HK-2 (cell line): ENCODE results near the gene WDR17.
A peak's percentile ranks its signal among the peaks of the same experiment; 100 is the strongest.
"Not testable (repeated sequence)": the region's sequence is repeated elsewhere in the genome, so short reads cannot be mapped to it uniquely, and the experiment has no call there.

Experiments used
- DNase-seq: peaks from one replicate; pipeline ENCODE4 v3.0.0-alpha.2; 2018; ENCODE audit not compliant: unreplicated experiment

WDR17 gene

DNA sequence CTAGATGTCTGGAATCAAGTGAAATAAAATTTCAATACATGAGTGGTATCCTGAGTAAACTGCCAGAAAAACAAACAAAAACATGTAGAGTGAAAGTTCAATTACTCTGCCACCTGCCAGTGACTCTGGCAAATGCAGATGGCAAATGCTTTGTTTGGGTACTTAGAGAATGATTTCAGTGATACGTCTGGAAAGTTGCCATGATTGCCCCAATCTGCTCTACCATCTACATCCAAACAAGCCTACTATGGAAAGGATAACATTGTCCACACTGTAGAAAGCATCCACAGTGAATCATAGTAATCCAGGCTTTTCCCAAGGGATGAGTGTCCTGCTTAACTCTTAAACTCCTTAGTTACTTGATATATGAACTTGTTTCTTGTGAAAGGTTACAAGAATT, 126.3 kb downstream of the WDR17 start:
- DNase-seq = no peak

DNA sequence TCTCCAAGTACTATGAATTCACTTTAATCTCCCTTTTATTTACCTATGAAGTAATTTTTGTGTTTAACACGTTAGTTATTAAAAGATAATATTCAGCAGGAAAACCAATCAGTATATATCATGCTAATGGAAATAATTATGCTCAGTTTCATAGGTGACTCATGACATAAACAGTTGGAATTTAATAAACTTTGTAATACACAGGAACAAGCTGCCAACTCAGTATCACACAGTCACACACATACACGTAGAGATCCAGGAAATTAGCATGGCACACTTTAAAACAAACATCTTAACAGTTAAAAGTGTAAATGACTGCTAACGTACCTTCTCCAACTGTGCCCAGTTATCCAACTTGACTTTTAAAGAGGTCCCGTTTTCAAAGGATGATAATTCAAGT, 127.5 kb downstream of the WDR17 start:
- DNase-seq = no peak

DNA sequence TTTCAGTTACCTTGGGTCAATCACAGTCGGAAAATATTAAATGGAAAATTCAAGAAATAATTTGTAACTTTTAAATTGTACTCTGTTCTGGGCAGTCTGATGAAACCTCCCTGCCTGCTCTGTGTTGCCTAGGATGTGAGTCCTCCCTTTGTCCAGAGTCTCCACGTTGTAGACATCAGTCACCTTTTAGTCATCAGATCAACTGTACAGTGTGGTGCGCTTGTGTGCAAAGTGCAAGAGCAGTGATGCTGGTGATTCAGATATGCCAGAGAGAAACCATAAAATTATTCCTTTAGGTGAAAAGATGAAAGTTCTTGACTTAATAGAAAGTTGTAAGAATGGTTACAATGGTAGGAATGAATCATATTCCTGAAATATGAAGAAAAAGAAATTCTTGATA, 128.3 kb downstream of the WDR17 start:
- peak; percentile 13 for DNase-seq

DNA sequence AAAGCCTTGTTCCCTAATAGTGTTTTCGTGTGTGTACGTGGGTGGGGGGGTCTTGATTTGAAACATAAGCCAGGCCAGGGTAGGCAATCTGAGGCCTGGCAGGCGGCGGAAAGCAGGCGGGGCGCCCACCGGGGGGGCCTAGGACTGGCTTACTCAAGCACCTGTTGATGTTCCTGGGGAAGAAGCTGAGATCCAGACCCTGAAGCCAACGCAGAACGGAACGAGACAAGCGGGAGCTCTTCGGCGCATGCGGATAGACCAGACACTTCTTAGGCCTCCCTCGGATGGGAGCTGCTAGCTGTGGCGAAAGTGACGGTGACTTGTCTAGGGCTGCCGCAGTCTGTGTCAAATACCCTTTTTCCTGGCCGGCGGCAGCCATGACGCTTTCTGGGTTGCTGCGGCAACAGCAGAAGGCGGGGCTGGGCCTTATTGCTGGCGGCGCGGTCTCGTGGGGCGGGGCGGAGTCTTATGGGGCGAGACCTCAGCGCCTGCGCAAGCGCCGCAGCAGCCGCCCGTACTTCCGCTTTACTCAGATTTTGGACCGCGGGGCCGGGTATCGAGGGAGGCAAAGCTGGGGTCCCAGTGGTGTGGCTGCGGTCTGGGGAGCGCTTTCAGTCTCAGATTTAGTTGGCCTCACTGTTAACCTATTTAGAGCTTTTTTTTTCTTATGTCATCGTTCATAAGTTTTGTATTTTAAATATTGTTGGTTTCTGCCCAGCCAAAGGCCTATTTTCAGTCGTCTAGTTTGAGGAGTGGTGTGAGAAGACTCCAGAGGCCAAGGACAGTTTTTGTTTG, 129.7 kb downstream of the WDR17 start, which contains the start of gene SPATA4:
TSS of gene SPATA4 (minus strand) at position 402 of the 795 bp plus-strand sequence. CDS start at position 379, 23 bp downstream.
- DNase-seq = peak; percentile 91

DNA sequence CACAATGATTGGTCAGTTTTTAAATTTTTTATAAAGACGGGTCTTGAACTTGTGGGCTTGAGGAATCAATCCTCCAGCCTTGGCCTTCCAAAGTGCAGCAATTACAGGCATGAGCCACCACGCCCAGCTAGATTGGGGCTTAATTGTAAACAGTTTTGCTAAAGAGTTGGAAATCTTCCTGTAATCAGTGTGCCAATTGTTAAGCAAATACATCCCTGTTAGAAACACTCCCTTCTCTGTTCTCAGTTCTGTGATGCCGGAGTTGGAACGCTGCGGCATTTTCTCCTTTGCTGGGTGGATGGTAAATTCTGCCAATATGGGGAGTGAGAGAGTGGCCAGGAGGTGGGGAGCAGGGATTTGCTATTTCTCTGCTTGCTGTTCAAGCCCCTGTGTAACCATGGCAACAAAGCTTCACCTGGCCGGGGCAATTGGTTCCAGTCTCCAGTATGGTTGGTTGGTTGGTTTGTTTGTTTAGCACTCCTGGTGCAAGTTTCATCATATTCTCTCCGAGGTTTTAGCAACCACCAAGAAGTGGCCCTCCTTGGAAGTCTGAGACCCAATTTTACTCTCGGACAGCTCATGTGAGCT, 132.8 kb downstream of the WDR17 start:
- no peak for DNase-seq

DNA sequence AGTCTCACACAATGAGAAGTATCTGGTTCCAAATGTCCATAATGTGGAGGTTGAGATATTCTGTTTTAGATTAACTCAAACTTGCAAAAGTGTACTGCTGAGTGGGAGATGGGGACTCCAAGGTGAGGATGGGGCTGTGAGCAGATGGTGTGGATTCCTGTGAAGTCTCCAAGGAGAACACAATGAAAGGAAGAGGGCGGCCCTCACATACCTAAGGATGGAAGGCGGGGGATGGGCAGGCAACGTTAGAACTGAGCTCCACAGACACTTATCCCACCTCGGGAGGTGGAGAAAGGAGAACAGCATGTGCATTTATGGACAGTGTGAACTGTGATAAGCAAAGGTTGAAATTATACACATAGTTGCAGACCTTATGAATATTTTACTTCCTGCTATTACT, 139.7 kb downstream of the WDR17 start:
- DNase-seq = no peak

DNA sequence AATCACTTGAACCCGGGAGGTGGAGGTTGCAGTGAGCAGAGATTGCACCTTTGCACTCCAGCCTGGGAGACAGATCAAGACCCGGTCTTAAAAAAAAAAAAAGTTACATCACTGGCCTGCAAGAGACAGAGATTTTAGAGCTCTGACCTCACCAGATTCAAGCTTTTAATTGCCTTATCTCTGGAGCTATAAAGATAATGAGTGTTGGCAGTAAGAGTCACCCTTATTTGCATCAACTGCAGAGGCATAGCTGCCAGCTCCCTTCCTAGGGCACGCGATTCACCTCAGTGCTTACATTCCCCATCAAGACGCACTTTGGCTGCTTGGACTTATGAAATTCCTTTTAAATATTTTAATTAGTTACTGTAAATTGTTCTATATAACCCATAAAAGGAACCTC, 142.2 kb downstream of the WDR17 start:
- no peak for DNase-seq

DNA sequence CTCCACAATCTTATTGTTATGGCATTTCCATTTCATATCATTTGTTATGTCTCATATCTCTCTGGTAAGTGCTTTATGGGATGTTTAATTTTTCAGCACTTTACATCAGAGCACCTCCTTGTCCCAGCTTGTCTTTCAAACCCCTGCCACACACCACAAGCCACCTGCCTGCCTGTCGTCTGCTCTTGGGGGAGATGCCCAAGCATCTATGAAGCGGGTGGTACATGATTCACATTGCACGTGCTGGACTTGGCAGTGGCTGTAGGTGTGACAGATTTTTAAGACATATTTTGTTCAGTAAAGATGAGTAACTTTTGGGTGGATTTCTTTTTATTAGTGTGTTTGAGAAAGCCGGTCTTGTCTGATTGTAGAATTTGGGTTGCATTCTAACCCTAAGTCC, 143.9 kb downstream of the WDR17 start:
- no peak for DNase-seq

DNA sequence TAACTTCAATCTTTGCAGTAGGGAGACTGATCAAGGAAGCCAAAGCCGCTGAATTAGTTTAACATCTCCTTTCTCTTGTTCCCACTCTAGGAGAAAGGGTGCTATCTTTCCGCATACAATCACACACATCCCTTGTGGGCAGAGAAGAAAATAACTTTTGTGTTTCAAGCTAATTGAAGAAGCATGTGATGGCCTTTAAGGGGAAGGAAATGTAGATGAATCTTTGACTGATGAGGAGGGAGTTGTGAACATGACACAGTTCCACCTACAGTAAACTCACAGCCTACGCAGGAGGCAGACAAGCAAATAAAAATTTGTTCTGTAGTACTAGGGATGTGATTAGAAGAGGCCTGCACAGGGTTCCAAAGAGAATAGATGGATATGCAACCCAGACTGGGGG, 144.5 kb downstream of the WDR17 start:
- DNase-seq = no peak

DNA sequence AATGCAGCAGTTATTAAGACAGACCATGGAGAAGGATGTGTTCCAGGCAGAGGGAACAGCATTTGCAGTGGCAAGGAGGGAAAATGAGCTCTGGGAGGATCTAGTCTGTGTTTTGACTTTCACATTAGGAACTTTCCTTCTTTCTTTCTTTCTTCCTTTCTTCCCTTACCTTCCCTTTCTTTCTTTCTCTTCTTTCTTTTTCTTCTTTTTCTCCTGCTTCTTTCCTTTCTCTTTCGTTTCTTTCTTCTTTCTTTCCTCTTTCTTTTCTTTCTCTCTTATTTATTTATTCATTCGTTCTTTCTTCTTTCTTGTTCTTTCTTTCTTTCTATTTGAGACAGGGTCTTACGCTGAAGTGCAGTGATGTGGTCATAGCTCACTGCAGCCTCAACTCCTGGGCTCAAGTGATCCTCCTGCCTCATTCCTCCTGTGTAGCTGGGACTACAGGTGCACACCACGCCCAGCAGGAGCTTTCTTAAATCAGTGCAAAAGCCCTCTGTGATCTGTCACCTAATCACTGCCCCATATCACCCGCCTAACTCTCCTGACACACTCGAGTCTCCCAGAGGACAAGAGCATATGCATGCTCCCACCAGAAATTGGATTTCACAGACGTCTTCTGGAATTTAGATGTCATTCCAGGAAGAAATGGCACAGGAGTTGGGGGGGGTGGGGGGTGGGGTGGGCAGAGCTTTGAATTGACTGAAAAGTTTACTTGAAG, 145.1 kb downstream of the WDR17 start:
- no peak for DNase-seq

DNA sequence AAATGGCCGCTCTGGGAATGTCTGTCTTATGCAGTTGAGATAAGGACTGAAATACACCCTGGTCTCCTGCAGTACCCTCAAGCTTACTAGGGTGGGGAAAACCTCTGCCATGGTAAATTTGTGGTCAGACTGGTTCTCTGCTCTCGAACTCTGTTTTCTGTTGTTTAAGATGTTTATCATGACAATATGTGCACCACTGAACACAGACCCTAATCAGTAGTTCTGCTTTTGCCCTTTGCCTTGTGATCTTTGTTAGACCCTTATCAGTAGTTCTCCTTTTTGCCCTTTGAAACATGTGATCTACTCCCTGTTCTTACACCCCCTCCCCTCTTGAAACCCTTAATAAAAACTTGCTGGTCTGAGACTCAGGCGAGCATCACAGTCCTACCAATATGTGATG, 146.7 kb downstream of the WDR17 start:
- not testable (repeated sequence) for DNase-seq

DNA sequence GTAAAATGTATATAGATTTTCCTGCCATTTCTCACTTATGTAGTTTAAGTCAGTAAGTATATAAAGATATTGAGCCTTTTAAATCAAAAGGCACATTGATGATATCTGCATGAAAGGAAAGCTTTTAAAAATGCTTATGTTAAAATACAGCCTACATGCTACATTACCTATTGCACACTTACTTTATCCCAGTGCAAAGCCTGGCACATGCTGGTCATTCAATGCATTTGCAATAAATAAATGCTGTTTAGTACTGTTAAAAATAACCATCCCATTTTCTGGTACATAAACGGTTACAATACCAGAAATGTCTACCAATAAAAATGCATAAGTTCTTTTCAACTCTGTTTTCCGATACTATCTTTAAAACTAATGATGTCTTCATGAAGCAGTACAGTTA, 151.9 kb downstream of the WDR17 start:
- no peak for DNase-seq

DNA sequence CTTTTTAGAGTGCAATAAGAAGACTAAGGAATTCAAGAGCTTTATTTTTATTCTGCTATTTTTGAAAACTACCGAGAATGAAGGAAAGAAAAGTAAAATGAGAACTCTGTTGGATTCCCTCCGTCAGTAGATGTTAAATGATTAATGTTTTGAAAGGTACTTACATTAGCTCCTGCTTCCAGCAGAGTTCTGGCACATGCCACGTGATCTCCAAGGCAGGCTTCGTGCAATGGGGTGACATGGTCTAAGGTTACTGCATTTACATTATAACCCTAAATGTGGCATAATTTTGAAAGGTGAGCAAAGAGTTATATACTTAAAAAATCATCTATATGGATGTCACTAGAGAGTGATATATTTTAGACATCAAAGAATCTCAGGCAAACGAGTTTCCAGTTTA, 156.5 kb downstream of the WDR17 start:
- DNase-seq = no peak

DNA sequence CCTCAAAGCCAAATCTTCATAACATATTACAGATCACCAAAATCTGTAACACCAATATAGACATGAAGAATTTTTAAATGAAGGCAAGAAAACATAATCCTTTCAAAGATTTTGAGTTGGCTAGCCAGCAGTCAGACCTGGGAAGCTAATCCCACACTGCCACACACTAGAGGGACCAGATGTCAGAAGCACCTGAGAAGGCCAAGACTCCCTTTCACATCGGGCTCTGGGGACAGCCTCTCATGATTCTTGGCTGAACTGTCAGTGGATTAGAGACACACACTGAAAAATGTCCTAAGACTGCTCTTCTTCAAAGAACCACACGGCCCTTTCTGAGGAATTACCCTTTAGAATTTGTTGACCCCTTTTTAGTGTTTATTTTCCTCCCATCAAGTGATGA, 157.9 kb downstream of the WDR17 start:
- no peak for DNase-seq

DNA sequence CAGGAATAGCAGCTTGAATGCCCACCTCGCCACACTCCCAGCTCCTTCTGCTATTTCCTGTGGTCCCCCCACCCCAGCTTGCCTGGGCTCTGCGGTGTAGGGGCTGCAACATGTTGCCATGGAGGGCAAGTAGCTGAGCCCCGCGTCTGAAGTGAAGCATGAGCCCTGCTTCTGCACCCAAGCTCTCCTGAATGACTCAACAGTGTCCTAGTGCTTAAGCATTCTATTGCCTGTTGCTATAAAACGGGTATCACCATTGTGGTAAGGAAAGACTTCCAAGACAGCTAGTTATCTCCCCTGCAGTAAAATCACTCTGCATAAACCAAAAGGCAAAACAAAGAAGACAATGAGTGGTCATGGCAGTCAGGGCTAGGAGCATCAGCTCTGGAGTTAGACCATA, 161.1 kb downstream of the WDR17 start:
- no peak for DNase-seq

DNA sequence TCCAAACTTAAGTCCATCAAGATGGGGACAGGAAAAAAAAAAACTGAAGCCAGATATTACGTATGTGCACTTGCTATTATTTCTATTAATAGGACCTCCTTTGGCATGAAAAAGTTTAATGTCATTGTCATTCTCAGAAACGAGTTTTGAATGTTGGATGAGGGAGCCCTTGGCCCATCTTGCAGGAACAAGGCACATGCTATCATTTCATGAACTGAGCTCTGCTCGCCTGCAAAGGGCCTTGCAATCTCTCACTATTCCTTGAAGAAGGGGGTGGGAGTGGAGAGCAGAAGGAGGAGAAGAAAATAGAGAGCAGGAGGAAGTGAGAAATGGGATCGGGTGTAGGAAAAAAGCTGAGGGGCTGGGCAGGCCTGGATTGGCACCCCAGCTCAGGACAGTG, 164.0 kb downstream of the WDR17 start:
- no peak for DNase-seq
